Psoas muscle (tissue), 8 donors: ENCODE measurements around the gene ARFIP1. TPM values are rescaled to one million over a fixed set of nuclear protein-coding genes. Genes with fewer than 3 reads are reported as not detected.

Experiments used
- ATAC-seq, 4 donors: fragments of 200-7000 bp; cut with Tn5 transposase; one replicate each; pipeline ENCODE4 v1.9.1; 2020; ENCODE audit warnings: moderate library complexity in 3 of 4, mild to moderate bottlenecking in 2 of 4
- DNase-seq, 2 donors: peaks; one replicate each; pipeline ENCODE4 v3.0.0-alpha.2; 2020
- H3K27ac ChIP-seq: fragments of 200-600 bp; one replicate; pipeline ENCODE4 v1.8.0; 2022
- H3K27me3 ChIP-seq, 3 donors: fragments of 200-600 bp in 1 of 3; one replicate each; pipeline versions ENCODE4 v1.6.1 to v1.8.0; 2013 to 2022; ENCODE audit warnings: low read length in 2 of 3, mild to moderate bottlenecking in 2 of 3, moderate library complexity in 1 of 3; ENCODE audit not compliant: insufficient read depth in 3 of 3
- H3K36me3 ChIP-seq, 2 donors: fragments of 200-600 bp in 1 of 2; one replicate each; pipeline versions ENCODE4 v1.6.1 to v1.8.0; 2013 to 2022; ENCODE audit warnings: low read depth in 1 of 2, mild to moderate bottlenecking in 1 of 2, moderate library complexity in 1 of 2; ENCODE audit not compliant: insufficient read depth in 1 of 2
- H3K4me1 ChIP-seq: fragments of 200-600 bp; one replicate; pipeline ENCODE4 v1.8.0; 2022
- H3K4me3 ChIP-seq: fragments of 200-600 bp; one replicate; pipeline ENCODE4 v1.8.0; 2022; ENCODE audit warnings: mild to moderate bottlenecking
- H3K9me3 ChIP-seq: fragments of 200-600 bp; one replicate; pipeline ENCODE4 v1.8.0; 2022
- CTCF ChIP-seq: fragments of 200-600 bp; IDR thresholded peaks from one replicate; pipeline ENCODE4 v1.8.0; 2022; ENCODE audit warnings: antibody characterized with exemption
- WGBS, 3 donors: extraction: QIAGEN DNeasy Blood & Tissue Kit; methylation state at CpG; one replicate each; pipeline versions ENCODE4 v1.1.6 to v1.1.7; 2013; 5-methylcytosine and 5-hydroxymethylcytosine counted together
- intact Hi-C, 2 donors: fragments of 100-400 bp; cut with DNase I; formaldehyde crosslinking; loops; one replicate each; pipeline versions ENCODE4 v1.11.0 to v1.14.2; 2022
- polyA plus RNA-seq, 3 donors: library from polyadenylated mRNA; stranded (reverse); fragments of 200-250 nt; gene quantifications; one replicate each; pipeline ENCODE4 v1.2.3, GENCODE V29; 2013
- total RNA-seq, 4 donors: library from RNA; stranded (reverse); fragmentation: NEBNext Ultra II Directional in 2 of 4; extraction: Animal tissue kit (Norgen Biotek cat#: 25700) in 2 of 4; gene quantifications; one replicate each; pipeline versions ENCODE4 v1.2.1 to v1.2.4, GENCODE V29; 2021 to 2023
- donor health status: healthy with polysubstance abuse.
- donor health status: DM: no; HTN: no; CAD: no; lungs with moderate emphysema.
- donor health status: Bipolar disorder and iron deficiency.
- donor health status: healthy.
- donor health status: DM: yes; HTN: yes; CAD: no.
- donor health status: DM: no; HTN: no; CAD: no.
- donor health status: DM: no; HTN: no; CAD: no.
- donor health status: DM: yes; HTN: yes; CAD: no.

ARFIP1 gene
- total and polyA plus RNA-seq, 7 donors: 6.8 to 15.7 (median 12.2) TPM

GRCh38 chr4:152903658-152904057, 123.9 kb downstream of the ARFIP1 start:
- H3K4me1 ChIP-seq: peaks cover 6% of the 10 kb centered on the region
- DNase-seq (no peak), ATAC-seq (no peak)
- intact Hi-C loops: no loop called here
- H3K27me3 ChIP-seq: no peaks in the 10 kb centered on the region
- no peaks in the 10 kb centered on the region for H3K9me3 ChIP-seq
- H3K36me3 ChIP-seq: no peaks in the 10 kb centered on the region
- H3K4me3 ChIP-seq: no peak overlapping the region
- no peak overlapping the region for H3K27ac ChIP-seq
- TF ChIP-seq CTCF: no peak

- Histone ChIP-seq H3K27ac (no peak overlapping the region), H3K4me1 (no peaks in the 10 kb centered on the region), H3K9me3 (no peaks in the 10 kb centered on the region), H3K4me3 (no peak overlapping the region), H3K36me3 (peaks cover 0 to 20% of the 10 kb centered on the region in 2 donors), H3K27me3 (no peaks in the 10 kb centered on the region)
- ATAC-seq (no peak), DNase-seq (no peak)
- TF ChIP-seq CTCF: no peak
- 89 to 92% (median 90%) methylated on average over 4 of the region's 4 CpGs for WGBS, 3 donors
- intact Hi-C loops: no loop called here
These were observed 130.1 kb downstream of the ARFIP1 start for GRCh38 chr4:152909901-152910300.

- Histone ChIP-seq H3K9me3 (no peaks in the 10 kb centered on the region), H3K27me3 (no peaks in the 10 kb centered on the region), H3K27ac (no peak overlapping the region), H3K4me3 (no peak overlapping the region), H3K36me3 (peaks cover 0 to 20% of the 10 kb centered on the region in 2 donors), H3K4me1 (no peaks in the 10 kb centered on the region)
- DNase-seq (no peak), ATAC-seq (no peak)
- WGBS, 3 donors: 67 to 96% (median 83%) methylated on average over 3 of the region's 3 CpGs
- no peak for TF ChIP-seq CTCF
- intact Hi-C loops: no loop called here
These were observed 130.8 kb downstream of the ARFIP1 start for GRCh38 chr4:152910521-152910920.

- Histone ChIP-seq H3K9me3 (peaks cover 4% of the 10 kb centered on the region), H3K27me3 (no peaks in the 10 kb centered on the region), H3K27ac (no peak overlapping the region), H3K36me3 (peaks cover 0 to 2% of the 10 kb centered on the region in 2 donors), H3K4me1 (no peaks in the 10 kb centered on the region), H3K4me3 (no peak overlapping the region)
- ATAC-seq: no peak
- TF ChIP-seq CTCF: no peak
- no peak for DNase-seq
- intact Hi-C loops: no loop called here
- WGBS, 3 donors: 89 to 94% (median 91%) methylated on average over 3 of the region's 3 CpGs
These were observed 138.0 kb downstream of the ARFIP1 start for GRCh38 chr4:152917543-152918395.

GRCh38 chr4:152919826-152920225, 140.1 kb downstream of the ARFIP1 start:
- DNase-seq (no peak), ATAC-seq (no peak)
- Histone ChIP-seq H3K4me3 (no peak overlapping the region), H3K27me3 (no peaks in the 10 kb centered on the region), H3K27ac (no peak overlapping the region), H3K36me3 (peaks cover 0 to 2% of the 10 kb centered on the region in 2 donors), H3K9me3 (peaks cover 4% of the 10 kb centered on the region), H3K4me1 (no peaks in the 10 kb centered on the region)
- 91 to 100% (median 100%) methylated on average over 2 of the region's 2 CpGs for WGBS, 3 donors
- TF ChIP-seq CTCF: no peak
- intact Hi-C loops: no loop called here
